ENCODE data around the gene CENPP.

DNA sequence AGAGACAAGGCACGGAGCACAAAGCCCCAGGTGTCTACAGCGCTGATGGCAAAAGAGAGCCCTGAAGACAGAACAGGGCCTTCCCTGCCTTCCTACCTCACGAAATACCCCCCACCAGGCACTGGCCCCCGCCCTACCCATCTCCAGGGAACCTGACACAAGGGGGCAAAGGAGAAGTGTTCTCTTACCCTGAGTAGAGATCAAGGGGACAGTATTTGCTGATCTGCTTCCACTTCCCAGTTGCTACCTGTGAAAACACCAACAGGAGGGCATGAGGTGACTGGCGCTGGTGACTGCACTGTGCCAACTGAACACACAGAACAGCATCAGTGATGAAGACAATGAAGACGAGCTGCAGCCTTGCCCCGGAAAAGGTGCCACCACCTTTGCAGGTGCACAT lies 316.8 kb downstream of the CENPP start:
- TF ChIP-seq, protein P1, sequence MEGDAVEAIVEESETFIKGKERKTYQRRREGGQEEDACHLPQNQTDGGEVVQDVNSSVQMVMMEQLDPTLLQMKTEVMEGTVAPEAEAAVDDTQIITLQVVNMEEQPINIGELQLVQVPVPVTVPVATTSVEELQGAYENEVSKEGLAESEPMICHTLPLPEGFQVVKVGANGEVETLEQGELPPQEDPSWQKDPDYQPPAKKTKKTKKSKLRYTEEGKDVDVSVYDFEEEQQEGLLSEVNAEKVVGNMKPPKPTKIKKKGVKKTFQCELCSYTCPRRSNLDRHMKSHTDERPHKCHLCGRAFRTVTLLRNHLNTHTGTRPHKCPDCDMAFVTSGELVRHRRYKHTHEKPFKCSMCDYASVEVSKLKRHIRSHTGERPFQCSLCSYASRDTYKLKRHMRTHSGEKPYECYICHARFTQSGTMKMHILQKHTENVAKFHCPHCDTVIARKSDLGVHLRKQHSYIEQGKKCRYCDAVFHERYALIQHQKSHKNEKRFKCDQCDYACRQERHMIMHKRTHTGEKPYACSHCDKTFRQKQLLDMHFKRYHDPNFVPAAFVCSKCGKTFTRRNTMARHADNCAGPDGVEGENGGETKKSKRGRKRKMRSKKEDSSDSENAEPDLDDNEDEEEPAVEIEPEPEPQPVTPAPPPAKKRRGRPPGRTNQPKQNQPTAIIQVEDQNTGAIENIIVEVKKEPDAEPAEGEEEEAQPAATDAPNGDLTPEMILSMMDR (IDR thresholded peaks at IDR 0.05; ENCODE audit: low read depth, low read length) = no peak
- no peak for TF ChIP-seq EZH2phosphoT487 (IDR thresholded peaks at IDR 0.05; ENCODE audit: low read depth)
